ENCODE measurements around the gene DHPS.

GRCh38 chr19:12628040-12629022 is 53.3 kb downstream of the DHPS start:
- TF ChIP-seq, protein P1, sequence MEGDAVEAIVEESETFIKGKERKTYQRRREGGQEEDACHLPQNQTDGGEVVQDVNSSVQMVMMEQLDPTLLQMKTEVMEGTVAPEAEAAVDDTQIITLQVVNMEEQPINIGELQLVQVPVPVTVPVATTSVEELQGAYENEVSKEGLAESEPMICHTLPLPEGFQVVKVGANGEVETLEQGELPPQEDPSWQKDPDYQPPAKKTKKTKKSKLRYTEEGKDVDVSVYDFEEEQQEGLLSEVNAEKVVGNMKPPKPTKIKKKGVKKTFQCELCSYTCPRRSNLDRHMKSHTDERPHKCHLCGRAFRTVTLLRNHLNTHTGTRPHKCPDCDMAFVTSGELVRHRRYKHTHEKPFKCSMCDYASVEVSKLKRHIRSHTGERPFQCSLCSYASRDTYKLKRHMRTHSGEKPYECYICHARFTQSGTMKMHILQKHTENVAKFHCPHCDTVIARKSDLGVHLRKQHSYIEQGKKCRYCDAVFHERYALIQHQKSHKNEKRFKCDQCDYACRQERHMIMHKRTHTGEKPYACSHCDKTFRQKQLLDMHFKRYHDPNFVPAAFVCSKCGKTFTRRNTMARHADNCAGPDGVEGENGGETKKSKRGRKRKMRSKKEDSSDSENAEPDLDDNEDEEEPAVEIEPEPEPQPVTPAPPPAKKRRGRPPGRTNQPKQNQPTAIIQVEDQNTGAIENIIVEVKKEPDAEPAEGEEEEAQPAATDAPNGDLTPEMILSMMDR (IDR thresholded peaks at IDR 0.05): no peak
- no peak for TF ChIP-seq POLR2A (IDR thresholded peaks at IDR 0.05)

Measured in transverse colon (tissue), 3 donors.